Tibial artery (tissue), 4 donors: Measurements from ENCODE around the gene RGL2.

Source experiments
- DNase-seq, 2 donors: peaks; one replicate each; pipeline ENCODE4 v3.0.0-alpha.2; 2019
- H3K27ac ChIP-seq, 2 donors: fragments of 200-600 bp; sonication (generic) in 1 of 2; 1 replicate in 1 of 2; 2 replicates in 1 of 2; pipeline ENCODE4 v1.5.1; 2018 to 2019; ENCODE audit warnings: mild to moderate bottlenecking in 1 of 2
- H3K27me3 ChIP-seq, 2 donors: fragments of 200-600 bp; sonication (generic) in 1 of 2; one replicate each; pipeline versions ENCODE4 v1.5.1 to v1.6.0; 2016 to 2019
- H3K36me3 ChIP-seq, 3 donors: fragments of 200-600 bp; sonication (generic) in 2 of 3; one replicate each; pipeline ENCODE4 v1.5.1; 2016 to 2019; ENCODE audit warnings: mild to moderate bottlenecking in 2 of 3
- H3K4me1 ChIP-seq, 4 donors: fragments of 200-600 bp; sonication (generic) in 2 of 4; 1 replicate in 3 of 4; 2 replicates in 1 of 4; pipeline ENCODE4 v1.5.1; 2016 to 2019
- H3K4me3 ChIP-seq, 2 donors: fragments of 200-600 bp; sonication (generic) in 1 of 2; 1 replicate in 1 of 2; 2 replicates in 1 of 2; pipeline ENCODE4 v1.5.1; 2018 to 2019; ENCODE audit warnings: mild to moderate bottlenecking in 2 of 2
- H3K9me3 ChIP-seq, 3 donors: fragments of 200-600 bp; sonication (generic) in 1 of 3; one replicate each; pipeline ENCODE4 v1.5.1; 2016 to 2019
- CTCF ChIP-seq, 2 experiments: fragments of 200-600 bp in 1 of 2; fragments of 450-650 bp in 1 of 2; IDR thresholded peaks; one replicate each; pipeline ENCODE4 v1.5.1; 2017 to 2019; ENCODE audit warnings: antibody characterized with exemption in 2 of 2, mild to moderate bottlenecking in 1 of 2, moderate library complexity in 1 of 2
- intact Hi-C: fragments of 100-400 bp; cut with DNase I; formaldehyde crosslinking; loops from one replicate; pipeline ENCODE4 v1.15.0; 2023; ENCODE audit warnings: low total_unique reads

The RGL2 gene

GRCh38 chr6:33339193-33339592, 40.5 kb upstream of the RGL2 start:
- no peak for TF ChIP-seq CTCF (IDR thresholded peaks at IDR 0.05)
- Histone ChIP-seq H3K27me3 (no peaks in the 10 kb centered on the region), H3K4me3 (no peak overlapping the region), H3K36me3 (no peaks in the 10 kb centered on the region), H3K4me1 (no peaks in the 10 kb centered on the region), H3K27ac (no peak overlapping the region), H3K9me3 (no peaks in the 10 kb centered on the region)
- intact Hi-C loops = no loop called here
- DNase-seq = no peak

DNA sequence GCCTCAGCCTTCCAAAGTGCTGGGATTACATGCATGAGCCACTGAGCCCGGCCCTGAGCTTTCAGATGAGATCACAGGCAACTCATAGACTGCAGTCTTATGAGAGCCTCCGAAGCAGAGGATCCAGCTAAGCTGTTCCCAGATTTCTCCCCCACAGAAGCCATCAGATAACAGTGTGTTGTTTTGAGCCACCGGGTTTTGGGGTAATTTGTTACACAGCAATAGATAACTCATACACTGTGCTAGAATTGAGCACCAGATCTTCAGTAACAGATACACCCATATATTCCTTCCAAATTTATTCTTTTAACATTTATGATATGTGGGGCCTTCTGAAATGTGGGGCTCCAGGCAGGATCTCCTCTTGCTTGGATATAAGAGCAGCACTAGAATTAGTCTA, 37.8 kb upstream of the RGL2 start:
- Histone ChIP-seq H3K27ac (no peak overlapping the region), H3K4me1 (no peaks in the 10 kb centered on the region), H3K27me3 (no peaks in the 10 kb centered on the region), H3K4me3 (no peak overlapping the region), H3K9me3 (no peaks in the 10 kb centered on the region), H3K36me3 (no peaks in the 10 kb centered on the region)
- intact Hi-C loops = no loop called here
- no peak for DNase-seq
- TF ChIP-seq CTCF (IDR thresholded peaks at IDR 0.05) = no peak

- intact Hi-C loops = loop anchor here (2.0 kb wide), 1 partner anchor 19 kb away; no protein-coding TSS in a partner anchor
- DNase-seq = no peak
- Histone ChIP-seq H3K36me3 (no peaks in the 10 kb centered on the region), H3K27me3 (no peaks in the 10 kb centered on the region), H3K4me3 (no peak overlapping the region), H3K27ac (no peak overlapping the region), H3K4me1 (no peaks in the 10 kb centered on the region), H3K9me3 (no peaks in the 10 kb centered on the region)
- no peak for TF ChIP-seq CTCF (IDR thresholded peaks at IDR 0.05)
Measured at GRCh38 chr6:33335916-33336315, 37.2 kb upstream of the RGL2 start.

DNA sequence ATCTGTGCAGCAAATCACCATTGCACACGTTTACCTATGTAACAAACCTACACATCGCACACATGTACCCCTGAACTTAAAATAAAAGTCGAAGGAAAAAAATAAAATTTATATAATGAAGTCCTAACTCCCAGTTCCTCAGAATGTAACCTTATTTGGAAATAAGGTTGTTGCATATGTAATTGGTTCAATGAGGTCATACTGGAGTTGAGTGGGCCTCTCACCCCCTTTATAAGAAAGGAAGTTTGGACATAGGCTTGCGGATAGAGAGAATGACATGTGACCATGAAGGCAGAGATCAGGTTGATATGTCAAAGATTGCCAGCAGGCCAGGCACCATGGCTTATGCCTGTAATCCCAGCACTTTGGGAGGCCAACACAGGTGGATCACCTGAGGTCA, 34.9 kb upstream of the RGL2 start:
- intact Hi-C loops = loop anchor here (2.0 kb wide), 1 partner anchor 21 kb away; no protein-coding TSS in a partner anchor
- no peak for DNase-seq
- no peaks in the 10 kb centered on the region for H3K9me3 ChIP-seq
- H3K27ac ChIP-seq = no peak overlapping the region
- no peak for TF ChIP-seq CTCF (IDR thresholded peaks at IDR 0.05)
- no peaks in the 10 kb centered on the region for H3K36me3 ChIP-seq
- H3K4me3 ChIP-seq = no peak overlapping the region
- H3K4me1 ChIP-seq = no peaks in the 10 kb centered on the region
- no peaks in the 10 kb centered on the region for H3K27me3 ChIP-seq

DNA sequence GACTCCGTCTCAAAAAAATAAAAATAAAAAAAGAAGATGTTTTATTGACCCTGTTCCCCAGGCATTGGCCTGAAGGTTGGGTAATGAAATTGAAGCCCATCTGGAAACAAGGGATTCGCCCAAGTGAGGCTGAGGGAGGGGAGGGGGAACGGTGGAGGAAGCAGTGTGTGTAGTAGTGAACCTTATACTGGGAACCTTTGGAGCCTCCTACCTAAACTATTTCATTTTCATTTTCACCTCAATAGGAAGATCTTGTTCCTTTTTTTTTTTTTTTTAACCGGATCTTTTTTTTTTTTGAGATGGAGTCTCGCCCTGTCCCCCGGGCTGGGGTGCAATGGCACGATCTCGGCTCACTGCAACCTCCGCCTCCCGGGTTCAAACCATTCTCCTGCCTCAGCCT, 32.0 kb upstream of the RGL2 start:
- no peaks in the 10 kb centered on the region for H3K36me3 ChIP-seq
- DNase-seq = no peak
- H3K4me3 ChIP-seq = no peak overlapping the region
- no peaks in the 10 kb centered on the region for H3K27me3 ChIP-seq
- no peak for TF ChIP-seq CTCF (IDR thresholded peaks at IDR 0.05)
- intact Hi-C loops = no loop called here
- H3K9me3 ChIP-seq = no peaks in the 10 kb centered on the region
- no peaks in the 10 kb centered on the region for H3K4me1 ChIP-seq
- no peak overlapping the region for H3K27ac ChIP-seq

GRCh38 chr6:33329058-33329457, 30.3 kb upstream of the RGL2 start:
- no peak for DNase-seq
- intact Hi-C loops = no loop called here
- peaks cover 0 to 2% (median 1%) of the 10 kb centered on the region in 4 donors for H3K4me1 ChIP-seq
- TF ChIP-seq CTCF (IDR thresholded peaks at IDR 0.05) = no peak
- no peaks in the 10 kb centered on the region for H3K9me3 ChIP-seq
- H3K4me3 ChIP-seq = no peak overlapping the region
- H3K36me3 ChIP-seq = no peaks in the 10 kb centered on the region
- H3K27ac ChIP-seq = no peak overlapping the region
- H3K27me3 ChIP-seq = no peaks in the 10 kb centered on the region
